ENCODE results near the gene SLC7A11. TPM values are rescaled to one million over a fixed set of nuclear protein-coding genes. Genes with fewer than 3 reads are reported as not detected.

The SLC7A11 gene
- total and polyA plus RNA-seq, 2 experiments from 2014 or later: 10.0 to 33.9 TPM

DNA sequence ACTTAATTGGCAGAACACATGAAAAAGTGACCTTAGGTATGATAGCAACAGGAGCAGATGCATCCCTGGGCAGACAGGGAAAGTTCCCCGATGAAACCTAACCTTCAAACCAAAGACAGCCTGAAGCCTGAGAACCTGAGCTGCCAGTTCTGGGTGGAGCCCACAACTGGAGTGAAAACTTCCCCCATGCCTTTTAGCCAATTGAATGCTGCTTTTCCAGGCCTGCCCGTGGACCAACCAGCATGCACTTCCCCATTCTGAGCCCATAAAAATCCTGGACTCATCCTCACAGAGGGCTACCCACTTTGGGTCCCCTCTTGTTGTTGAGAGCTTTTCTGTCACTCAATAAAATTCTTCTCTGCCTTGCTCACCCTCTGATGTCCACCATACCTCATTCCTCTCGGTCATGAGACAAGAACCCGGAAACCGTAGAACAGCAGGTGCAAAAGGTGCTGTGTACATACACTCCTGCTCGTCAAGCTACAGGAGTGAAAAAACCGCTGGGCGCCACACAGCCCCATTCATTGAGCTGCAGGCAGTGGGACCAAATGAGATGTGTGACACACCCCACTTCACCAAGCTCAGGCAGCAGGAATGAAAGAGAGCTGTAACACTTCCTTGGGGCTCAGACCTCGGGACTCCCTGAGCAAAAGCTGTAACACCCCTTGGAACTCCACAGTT is 13.9 kb upstream of the SLC7A11 start:
- Mint-ChIP-seq H3K4me1 (peaks cover 9% of the 10 kb centered on the region; the same call in 2 of the 3 replicates), H3K27me3 (ENCODE audit: insufficient read depth, low read depth, poor library complexity) (no peaks in the 10 kb centered on the region), H3K9me3 (peaks cover 6% of the 10 kb centered on the region; the same call in 2 of the 3 replicates), H3K27ac (no peak overlapping the region), H3K36me3 (ENCODE audit: low read depth) (peaks cover 7% of the 10 kb centered on the region; the same call in 2 of the 3 replicates), H3K4me3 (no peak overlapping the region)
- TF ChIP-seq ZNF331 (CRISPR knock-in tag; IDR thresholded peaks at IDR 0.05; ENCODE audit: low read depth): no peak
- TF ChIP-seq ZNF114 (CRISPR knock-in tag; IDR thresholded peaks at IDR 0.05): no peak
- TF ChIP-seq ZNF462 (CRISPR knock-in tag; IDR thresholded peaks at IDR 0.05): no peak
- no peak for TF ChIP-seq STAT1 (IDR thresholded peaks at IDR 0.05; ENCODE audit: unreplicated experiment)
- TF ChIP-seq POLR2AphosphoS5 (IDR thresholded peaks at IDR 0.05; ENCODE audit: low read depth): no peak
- Histone ChIP-seq H3K9me2 (ENCODE audit: insufficient read depth) (no peaks in the 10 kb centered on the region), H3K27me3 (ENCODE audit: insufficient read depth) (no peaks in the 10 kb centered on the region), H3K36me3 (ENCODE audit: insufficient read depth) (no peaks in the 10 kb centered on the region), H3K4me2 (no peak overlapping the region), H3K27ac (ENCODE audit: low read depth) (no peak overlapping the region), H4K20me1 (replicated peaks; ENCODE audit: insufficient read depth) (no peaks in the 10 kb centered on the region), H3K4me3 (no peak overlapping the region), H3K4me1 (ENCODE audit: insufficient read depth) (0 out of 2 replicates have a peak, but pooled peaks cover 4% of the 10 kb centered on the region), H3K79me2 (replicated peaks; ENCODE audit: insufficient read depth) (no peaks in the 10 kb centered on the region), H2AFZ (no peak overlapping the region), H3F3A (replicated peaks; ENCODE audit: low read depth) (no peaks in the 10 kb centered on the region)
- ATAC-seq: no peak
- no peak for DNase-seq (ENCODE audit: low spot score)

- Histone ChIP-seq H3K4me2 (no peak overlapping the region), H3K27me3 (ENCODE audit: insufficient read depth) (no peaks in the 10 kb centered on the region), H3F3A (replicated peaks; ENCODE audit: low read depth) (no peaks in the 10 kb centered on the region), H3K4me1 (ENCODE audit: insufficient read depth) (peaks cover 16% of the 10 kb centered on the region; the same call in 1 of the 2 replicates), H4K20me1 (replicated peaks; ENCODE audit: insufficient read depth) (no peaks in the 10 kb centered on the region), H3K9me2 (ENCODE audit: insufficient read depth) (no peaks in the 10 kb centered on the region), H2AFZ (no peak overlapping the region), H3K36me3 (ENCODE audit: insufficient read depth) (no peaks in the 10 kb centered on the region), H3K27ac (ENCODE audit: low read depth) (no peak overlapping the region), H3K4me3 (no peak overlapping the region), H3K79me2 (replicated peaks; ENCODE audit: insufficient read depth) (no peaks in the 10 kb centered on the region)
- no peak for DNase-seq (ENCODE audit: low spot score)
- Mint-ChIP-seq H3K27ac (0 out of 2 replicates have a peak overlapping the region, but pooled peaks have one; percentile 52), H3K4me1 (peaks cover 6% of the 10 kb centered on the region; the same call in 2 of the 3 replicates), H3K4me3 (no peak overlapping the region), H3K36me3 (ENCODE audit: low read depth) (peaks cover 7% of the 10 kb centered on the region; the same call in 2 of the 3 replicates), H3K9me3 (peaks cover 6% of the 10 kb centered on the region; the same call in 2 of the 3 replicates), H3K27me3 (ENCODE audit: insufficient read depth, low read depth, poor library complexity) (peaks cover 1% of the 10 kb centered on the region)
- ATAC-seq: no peak
- TF ChIP-seq, protein P1, sequence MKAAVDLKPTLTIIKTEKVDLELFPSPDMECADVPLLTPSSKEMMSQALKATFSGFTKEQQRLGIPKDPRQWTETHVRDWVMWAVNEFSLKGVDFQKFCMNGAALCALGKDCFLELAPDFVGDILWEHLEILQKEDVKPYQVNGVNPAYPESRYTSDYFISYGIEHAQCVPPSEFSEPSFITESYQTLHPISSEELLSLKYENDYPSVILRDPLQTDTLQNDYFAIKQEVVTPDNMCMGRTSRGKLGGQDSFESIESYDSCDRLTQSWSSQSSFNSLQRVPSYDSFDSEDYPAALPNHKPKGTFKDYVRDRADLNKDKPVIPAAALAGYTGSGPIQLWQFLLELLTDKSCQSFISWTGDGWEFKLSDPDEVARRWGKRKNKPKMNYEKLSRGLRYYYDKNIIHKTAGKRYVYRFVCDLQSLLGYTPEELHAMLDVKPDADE (IDR thresholded peaks at IDR 0.05): no peak
- no peak for TF ChIP-seq EZH2phosphoT487 (IDR thresholded peaks at IDR 0.05; ENCODE audit: unreplicated experiment)
Measured at GRCh38 chr4:138252551-138252950, 10.4 kb upstream of the SLC7A11 start.

Data from GM23338 (cell line).